ENCODE data around the gene CLCN6.

CLCN6 gene

GRCh38 chr1:11837767-11838348 lies 31.9 kb downstream of the CLCN6 start:
- Mint-ChIP-seq H3K4me1 (ENCODE audit: low read depth) (peaks cover 43% of the 10 kb centered on the region), H3K27me3 (no peaks in the 10 kb centered on the region), H3K9me3 (no peaks in the 10 kb centered on the region), H3K27ac (no peak overlapping the region), H3K4me3 (no peak overlapping the region), H3K36me3 (ENCODE audit: low read depth) (peaks cover 100% of the 10 kb centered on the region)
- intact Hi-C loops (cut with micrococcal nuclease) = loop anchor here (1.0 to 2.0 kb wide), 2 partner anchors 56 to 69 kb away; no protein-coding TSS in a partner anchor

GRCh38 chr1:11838349-11839272 lies 32.6 kb downstream of the CLCN6 start:
- intact Hi-C loops (cut with micrococcal nuclease) = loop anchor here (1.0 to 2.0 kb wide), 2 partner anchors 56 to 68 kb away; no protein-coding TSS in a partner anchor
- H3K4me3 Mint-ChIP-seq = no peak overlapping the region
- peaks cover 100% of the 10 kb centered on the region for H3K36me3 Mint-ChIP-seq (ENCODE audit: low read depth)
- peak overlapping the region; percentile 35 for H3K27ac Mint-ChIP-seq
- peaks cover 45% of the 10 kb centered on the region for H3K4me1 Mint-ChIP-seq (ENCODE audit: low read depth)
- no peaks in the 10 kb centered on the region for H3K9me3 Mint-ChIP-seq
- H3K27me3 Mint-ChIP-seq = no peaks in the 10 kb centered on the region

DNA sequence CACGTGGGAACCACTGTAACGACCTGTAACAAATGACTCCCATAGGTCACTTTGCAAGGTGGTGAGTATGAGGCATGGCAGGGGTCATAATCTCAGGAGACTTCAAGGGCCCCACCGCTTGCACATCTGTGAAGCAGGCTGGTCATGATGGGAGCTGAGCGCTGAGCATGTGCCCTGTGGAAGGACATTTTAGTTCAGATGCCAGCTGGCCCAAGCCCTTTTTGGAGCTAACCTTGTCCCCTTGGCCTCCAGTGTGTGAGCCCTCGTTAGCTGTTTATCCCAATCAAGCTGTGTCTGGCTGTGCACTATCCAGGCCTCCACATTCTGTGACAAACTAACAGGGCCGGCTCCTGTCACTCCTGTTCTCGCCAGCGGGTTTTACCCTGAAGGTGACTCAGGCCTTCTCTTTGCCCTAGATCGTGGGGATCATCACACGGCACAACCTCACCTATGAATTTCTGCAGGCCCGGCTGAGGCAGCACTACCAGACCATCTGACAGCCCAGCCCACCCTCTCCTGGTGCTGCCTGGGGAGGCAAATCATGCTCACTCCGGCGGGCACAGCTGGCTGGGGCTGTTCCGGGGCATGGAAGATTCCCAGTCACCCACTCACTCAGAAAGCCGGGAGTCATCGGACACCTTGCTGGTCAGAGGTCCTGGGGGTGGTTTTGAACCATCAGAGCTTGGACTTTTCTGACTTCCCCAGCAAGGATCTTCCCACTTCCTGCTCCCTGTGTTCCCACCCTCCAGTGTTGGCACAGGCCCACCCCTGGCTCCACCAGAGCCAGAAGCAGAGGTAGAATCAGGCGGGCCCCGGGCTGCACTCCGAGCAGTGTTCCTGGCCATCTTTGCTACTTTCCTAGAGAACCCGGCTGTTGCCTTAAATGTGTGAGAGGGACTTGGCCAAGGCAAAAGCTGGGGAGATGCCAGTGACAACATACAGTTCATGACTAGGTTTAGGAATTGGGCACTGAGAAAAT lies 34.0 kb downstream of the CLCN6 start:
- Mint-ChIP-seq H3K27me3 (no peaks in the 10 kb centered on the region), H3K27ac (no peak overlapping the region), H3K9me3 (no peaks in the 10 kb centered on the region), H3K4me3 (no peak overlapping the region), H3K4me1 (ENCODE audit: low read depth) (peaks cover 51% of the 10 kb centered on the region), H3K36me3 (ENCODE audit: low read depth) (peaks cover 100% of the 10 kb centered on the region)
- intact Hi-C loops (cut with micrococcal nuclease) = loop anchor here (2.0 kb wide), 1 partner anchor 67 kb away; no protein-coding TSS in a partner anchor

GRCh38 chr1:11841245-11842153 lies 35.5 kb downstream of the CLCN6 start:
- Mint-ChIP-seq H3K4me1 (ENCODE audit: low read depth) (peaks cover 51% of the 10 kb centered on the region), H3K4me3 (no peak overlapping the region), H3K9me3 (no peaks in the 10 kb centered on the region), H3K27ac (no peak overlapping the region), H3K36me3 (ENCODE audit: low read depth) (peaks cover 100% of the 10 kb centered on the region), H3K27me3 (no peaks in the 10 kb centered on the region)
- intact Hi-C loops (cut with micrococcal nuclease) = no loop called here

DNA sequence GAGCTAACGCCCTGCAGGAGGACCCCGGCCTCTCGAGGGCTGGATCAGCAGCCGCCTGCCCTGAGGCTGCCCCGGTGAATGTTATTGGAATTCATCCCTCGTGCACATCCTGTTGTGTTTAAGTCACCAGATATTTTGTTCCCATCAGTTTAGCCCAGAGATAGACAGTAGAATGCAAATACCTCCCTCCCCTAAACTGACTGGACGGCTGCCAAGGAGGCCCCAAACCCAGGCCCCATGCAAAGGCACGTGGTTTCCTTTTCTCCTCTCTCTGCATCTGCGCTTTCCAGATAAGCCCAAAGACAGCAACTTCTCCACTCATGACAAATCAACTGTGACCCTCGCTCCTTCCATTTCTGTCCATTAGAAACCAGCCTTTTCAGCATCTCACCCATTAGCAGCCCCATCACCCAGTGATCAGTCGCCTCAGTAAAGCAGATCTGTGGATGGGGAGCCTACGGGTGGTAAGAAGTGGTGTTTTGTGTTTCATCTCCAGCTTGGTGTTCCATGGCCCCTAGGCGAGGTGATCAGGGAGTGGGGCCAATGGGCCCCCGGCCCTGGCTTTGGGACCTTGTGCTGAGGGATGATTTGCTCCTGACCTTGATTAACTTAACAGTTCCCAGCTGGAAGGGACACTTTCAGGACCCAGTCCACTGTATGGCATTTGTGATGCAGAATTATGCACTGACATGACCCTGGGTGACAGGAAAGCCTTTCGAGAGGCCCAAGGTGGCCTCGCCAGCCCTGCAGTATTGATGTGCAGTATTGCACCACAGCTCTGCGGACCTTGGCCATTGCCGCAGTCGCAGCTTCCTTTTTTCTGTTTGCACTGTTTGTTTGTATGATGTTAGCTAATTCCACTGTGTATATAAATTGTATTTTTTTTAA lies 36.4 kb downstream of the CLCN6 start:
- Mint-ChIP-seq H3K4me1 (ENCODE audit: low read depth) (peaks cover 51% of the 10 kb centered on the region), H3K27ac (no peak overlapping the region), H3K27me3 (no peaks in the 10 kb centered on the region), H3K36me3 (ENCODE audit: low read depth) (peaks cover 100% of the 10 kb centered on the region), H3K9me3 (no peaks in the 10 kb centered on the region), H3K4me3 (no peak overlapping the region)
- intact Hi-C loops (cut with micrococcal nuclease) = no loop called here

DNA sequence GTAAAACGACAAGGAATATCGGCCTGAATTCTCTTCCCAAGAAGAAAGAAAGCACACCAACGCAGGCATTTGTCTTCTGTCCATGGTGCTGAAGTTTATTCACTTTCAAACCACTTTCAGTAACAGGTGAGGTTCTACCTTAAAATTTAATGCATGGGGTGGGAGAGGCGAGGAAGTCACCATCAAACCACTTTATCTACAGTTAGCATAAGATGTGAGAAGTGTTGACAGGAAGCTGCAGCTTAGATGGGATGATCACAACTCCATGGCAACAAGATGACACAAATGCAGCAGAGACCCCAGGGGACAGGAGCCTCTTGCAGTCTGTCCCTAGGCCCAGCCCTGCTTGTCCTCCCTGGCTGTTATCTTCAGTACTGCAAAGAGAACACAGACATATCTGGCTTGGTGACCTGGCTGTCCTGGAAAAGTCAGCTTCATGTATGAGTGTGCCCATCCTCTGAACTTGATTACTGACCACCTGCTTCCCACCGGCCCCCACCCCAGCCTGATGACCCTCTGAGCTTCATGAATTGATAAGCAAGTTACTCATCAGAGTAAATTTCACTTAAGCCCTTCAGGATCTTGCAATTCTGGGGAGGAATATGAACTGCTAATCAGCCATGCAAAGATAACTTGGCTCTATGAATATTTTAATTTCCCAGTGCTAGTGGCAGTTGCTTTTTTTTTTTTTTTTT lies 39.8 kb downstream of the CLCN6 start:
- H3K9me3 Mint-ChIP-seq = no peaks in the 10 kb centered on the region
- H3K27ac Mint-ChIP-seq = no peak overlapping the region
- H3K4me1 Mint-ChIP-seq (ENCODE audit: low read depth) = peaks cover 46% of the 10 kb centered on the region
- H3K27me3 Mint-ChIP-seq = no peaks in the 10 kb centered on the region
- peaks cover 85% of the 10 kb centered on the region for H3K36me3 Mint-ChIP-seq (ENCODE audit: low read depth)
- no peak overlapping the region for H3K4me3 Mint-ChIP-seq
- intact Hi-C loops (cut with micrococcal nuclease) = no loop called here

DNA sequence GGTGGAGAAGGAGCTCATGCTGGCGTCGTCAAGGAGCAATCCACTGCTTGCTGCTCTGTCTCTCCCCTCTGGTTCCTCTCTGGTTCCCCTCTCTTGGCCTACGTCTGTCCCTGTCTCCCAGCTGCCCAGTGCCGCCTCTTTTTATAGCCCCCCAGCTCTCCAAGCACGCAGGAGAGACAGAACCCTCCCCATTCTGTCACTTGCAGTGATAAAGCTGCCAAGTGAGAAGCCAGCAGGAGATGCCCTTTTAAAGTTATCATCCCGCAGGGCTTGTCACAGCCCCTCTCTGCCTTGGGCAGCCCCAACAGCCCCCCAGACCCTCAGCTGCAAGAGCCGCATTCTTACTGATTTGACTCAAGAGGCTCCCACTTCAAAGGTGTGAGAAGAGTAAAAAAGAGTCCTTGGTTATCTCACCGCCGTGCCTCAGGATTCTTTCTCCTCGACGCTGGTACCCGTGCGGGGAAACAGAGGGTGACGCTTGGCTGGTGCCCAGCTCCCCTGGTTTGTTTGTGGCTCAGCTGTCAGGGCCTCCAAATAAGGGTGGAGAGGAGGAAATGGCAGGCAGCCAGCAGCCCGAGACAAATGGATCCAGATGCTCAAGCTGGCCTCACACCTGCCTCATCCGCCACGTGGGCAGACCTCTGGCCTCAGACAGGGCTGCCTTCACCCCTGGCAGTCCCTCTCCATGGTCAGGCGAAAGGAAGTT lies 41.8 kb downstream of the CLCN6 start, which contains the start of gene NPPA:
NPPA (minus strand) TSS at position 117 of the 706 bp plus-strand sequence; CDS start at position 18, 99 bp downstream.
- Mint-ChIP-seq H3K27me3 (peaks cover under 1% of the 10 kb centered on the region), H3K27ac (no peak within 1 kb of the TSS), H3K4me3 (no peak within 1 kb of the TSS), H3K4me1 (ENCODE audit: low read depth) (peaks cover 38% of the 10 kb centered on the region), H3K36me3 (ENCODE audit: low read depth) (peaks cover 64% of the 10 kb centered on the region), H3K9me3 (no peaks in the 10 kb centered on the region)
- intact Hi-C loops (cut with micrococcal nuclease) = no loop called here

GRCh38 chr1:11848373-11848700 lies 42.3 kb downstream of the CLCN6 start:
- H3K36me3 Mint-ChIP-seq (ENCODE audit: low read depth) = peaks cover 59% of the 10 kb centered on the region
- intact Hi-C loops (cut with micrococcal nuclease) = no loop called here
- peaks cover 33% of the 10 kb centered on the region for H3K4me1 Mint-ChIP-seq (ENCODE audit: low read depth)
- H3K27ac Mint-ChIP-seq = no peak overlapping the region
- no peaks in the 10 kb centered on the region for H3K9me3 Mint-ChIP-seq
- no peak overlapping the region for H3K4me3 Mint-ChIP-seq
- H3K27me3 Mint-ChIP-seq = peaks cover 5% of the 10 kb centered on the region

DNA sequence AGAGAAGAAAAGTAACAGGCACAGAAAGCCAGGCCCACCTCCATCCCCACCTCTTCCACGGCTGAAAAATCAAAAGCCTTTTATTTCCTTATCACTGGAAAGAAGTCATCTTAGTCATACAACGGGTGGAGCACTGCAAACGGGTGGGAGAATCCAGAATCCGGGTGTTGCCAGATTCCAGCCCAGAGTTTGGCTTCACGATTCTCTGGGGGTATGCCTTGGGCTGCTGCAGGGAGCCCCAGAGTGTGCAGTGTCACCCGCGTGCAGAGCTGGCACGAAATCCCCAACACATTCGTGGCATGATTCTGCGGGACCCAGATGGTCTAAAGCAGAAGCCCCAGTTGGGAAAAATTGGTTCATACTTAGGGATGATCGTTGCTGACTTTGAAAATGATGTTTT lies 44.2 kb downstream of the CLCN6 start:
- Mint-ChIP-seq H3K4me1 (ENCODE audit: low read depth) (peaks cover 19% of the 10 kb centered on the region), H3K36me3 (ENCODE audit: low read depth) (peaks cover 41% of the 10 kb centered on the region), H3K9me3 (no peaks in the 10 kb centered on the region), H3K27ac (no peak overlapping the region), H3K27me3 (peaks cover 14% of the 10 kb centered on the region), H3K4me3 (no peak overlapping the region)
- intact Hi-C loops (cut with micrococcal nuclease) = no loop called here

GRCh38 chr1:11851180-11851579 lies 45.2 kb downstream of the CLCN6 start:
- Mint-ChIP-seq H3K4me1 (ENCODE audit: low read depth) (peaks cover 19% of the 10 kb centered on the region), H3K9me3 (no peaks in the 10 kb centered on the region), H3K36me3 (ENCODE audit: low read depth) (peaks cover 31% of the 10 kb centered on the region), H3K27me3 (peaks cover 14% of the 10 kb centered on the region), H3K27ac (no peak overlapping the region), H3K4me3 (no peak overlapping the region)
- intact Hi-C loops (cut with micrococcal nuclease) = no loop called here

DNA sequence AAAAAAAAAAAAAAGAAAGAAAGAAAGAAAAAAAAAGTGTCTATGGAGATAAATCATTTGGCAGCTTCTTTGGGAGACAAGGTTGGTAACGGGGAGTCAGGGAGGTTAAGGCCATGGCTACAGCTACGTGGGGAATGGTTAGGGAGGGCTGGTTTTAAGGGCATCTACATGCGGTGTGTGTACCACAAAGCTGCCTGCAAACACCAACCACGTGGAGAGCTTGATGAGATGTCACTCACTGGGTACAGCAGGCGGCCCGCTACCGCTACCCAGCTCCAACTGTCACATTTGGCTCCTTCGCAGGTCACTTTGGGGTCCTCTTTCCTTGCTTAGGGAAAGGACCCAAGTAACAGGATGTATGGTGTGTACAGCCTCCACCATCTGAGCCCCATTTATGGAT lies 48.5 kb downstream of the CLCN6 start:
- peaks cover 5% of the 10 kb centered on the region for H3K36me3 Mint-ChIP-seq (ENCODE audit: low read depth)
- H3K27me3 Mint-ChIP-seq = peaks cover 40% of the 10 kb centered on the region
- no peak overlapping the region for H3K27ac Mint-ChIP-seq
- H3K4me1 Mint-ChIP-seq (ENCODE audit: low read depth) = peaks cover 19% of the 10 kb centered on the region
- no peak overlapping the region for H3K4me3 Mint-ChIP-seq
- no peaks in the 10 kb centered on the region for H3K9me3 Mint-ChIP-seq
- intact Hi-C loops (cut with micrococcal nuclease) = no loop called here
